Measurements from ENCODE around the gene VPS54.
"Not testable (repeated sequence)": the region's sequence is repeated elsewhere in the genome, so short reads cannot be mapped to it uniquely, and the experiment has no call there.

DNA sequence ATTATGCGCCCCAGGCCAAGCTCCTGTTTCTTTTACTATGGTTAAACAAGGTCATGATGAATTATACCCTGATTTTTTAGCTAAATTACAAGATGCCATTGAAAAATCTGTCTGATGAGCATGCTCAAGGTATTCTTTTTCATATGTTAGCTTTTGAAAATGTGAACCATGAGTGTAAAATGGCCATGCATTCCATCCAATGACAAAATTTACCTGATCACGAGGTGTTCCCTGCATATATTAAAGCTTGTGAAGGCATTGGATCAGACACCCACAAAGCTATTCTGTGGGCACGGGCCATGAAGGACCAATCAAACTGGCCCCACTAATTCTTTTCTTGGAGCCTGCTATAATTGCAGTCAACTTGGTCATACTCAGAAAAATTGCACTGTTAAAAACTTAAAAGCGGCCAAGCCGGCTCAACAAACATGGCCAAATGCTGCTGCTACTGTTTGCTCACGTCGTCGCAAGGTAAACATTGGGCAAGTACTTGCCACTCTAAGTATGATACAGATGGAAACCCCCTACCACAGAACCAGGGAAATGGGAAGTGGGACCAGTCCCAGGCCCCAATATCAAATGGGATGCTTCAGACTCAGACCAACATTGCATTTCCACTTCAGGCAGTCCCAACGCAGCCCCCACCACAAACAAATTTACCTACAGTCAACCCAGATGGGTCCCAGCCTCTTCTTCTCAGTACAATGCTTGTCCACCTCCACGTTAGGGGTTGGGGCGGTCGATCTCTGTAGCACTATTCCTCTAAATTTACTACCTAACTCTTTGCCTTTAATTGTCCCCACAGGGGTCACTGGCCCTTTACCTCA, 27.8 kb downstream of the VPS54 start:
- TF ChIP-seq POLR2AphosphoS5, CTCF, POLR2A (IDR thresholded peaks at IDR 0.05): not testable (repeated sequence)
